SU-DHL-6 (cell line): Measurements from ENCODE around the gene NOTO.
A peak's percentile ranks its signal among the peaks of the same experiment; 100 is the strongest.

Experiments
- H2AFZ ChIP-seq: fragments of 200-600 bp; sonication (generic); 2 replicates; pipeline ENCODE4 v1.6.1; 2014; ENCODE audit warnings: low read depth, mild to moderate bottlenecking, moderate library complexity, mixed read lengths, antibody characterized with exemption, low read length; ENCODE audit not compliant: severe bottlenecking
- H3F3A ChIP-seq: fragments of 200-600 bp; shearing (Covaris generic); 2 replicates; pipeline ENCODE4 v1.6.0; 2016; ENCODE audit warnings: antibody characterized with exemption, mild to moderate bottlenecking; ENCODE audit not compliant: insufficient read depth
- H3K27ac ChIP-seq: fragments of 200-600 bp; sonication (generic); 2 replicates; pipeline ENCODE4 v1.5.1; 2016; ENCODE audit warnings: low read depth, mild to moderate bottlenecking, low read length, moderate library complexity, mixed read lengths
- H3K27me3 ChIP-seq: fragments of 200-600 bp; sonication (generic), shearing (Covaris generic); 2 replicates; pipeline ENCODE4 v1.6.0; 2014; ENCODE audit warnings: mild to moderate bottlenecking, low read length
- H3K36me3 ChIP-seq: fragments of 200-600 bp; sonication (generic); 2 replicates; pipeline ENCODE4 v1.6.1; 2014; ENCODE audit warnings: mild to moderate bottlenecking, low read length, mixed read lengths
- H3K4me2 ChIP-seq: fragments of 300-600, 200-600 bp; shearing (Covaris generic), sonication (generic); 2 replicates; pipeline ENCODE4 v1.6.0; 2014; ENCODE audit warnings: low read length, low read depth, mild to moderate bottlenecking; ENCODE audit not compliant: poor library complexity, severe bottlenecking
- H3K4me3 ChIP-seq: fragments of 200-600 bp; sonication (generic); 2 replicates; pipeline ENCODE4 v1.5.1; 2014; ENCODE audit warnings: antibody characterized with exemption, low read length, mild to moderate bottlenecking, mixed read lengths; ENCODE audit not compliant: insufficient read depth, poor library complexity, severe bottlenecking
- H3K79me2 ChIP-seq: fragments of 200-600 bp; sonication (generic); 2 replicates; pipeline ENCODE4 v1.6.1; 2014; ENCODE audit warnings: mild to moderate bottlenecking, low read length, moderate library complexity; ENCODE audit not compliant: insufficient read depth
- H3K9ac ChIP-seq: fragments of 200-600 bp; sonication (generic); 2 replicates; pipeline ENCODE4 v1.7.0; 2014; ENCODE audit warnings: mild to moderate bottlenecking, low read length
- H3K9me2 ChIP-seq: fragments of 200-600 bp; sonication (generic); replicated peaks from 2 replicates; pipeline ENCODE4 v1.6.1; 2014; ENCODE audit warnings: low read length; ENCODE audit not compliant: insufficient read depth
- H3K9me3 ChIP-seq: fragments of 200-600 bp; sonication (generic); 2 replicates; pipeline ENCODE4 v1.6.1; 2014; ENCODE audit warnings: low read length, mixed read lengths; ENCODE audit not compliant: insufficient read depth
- H4K20me1 ChIP-seq: fragments of 200-600 bp; sonication (generic); 2 replicates; pipeline ENCODE4 v1.6.1; 2014; ENCODE audit warnings: low read depth, mild to moderate bottlenecking, antibody characterized with exemption, low read length, moderate library complexity, mixed read lengths
- EZH2phosphoT487 ChIP-seq: fragments of 200-600 bp; sonication (generic), shearing (Covaris generic); conservative IDR thresholded peaks from 2 replicates; pipeline ENCODE4 v1.6.1; 2018; ENCODE audit warnings: mild to moderate bottlenecking, antibody characterized with exemption, low read length, moderate library complexity, mixed read lengths
- TF ChIP-seq, protein P1 (sequence below): fragments of 200-600 bp; sonication (generic); IDR thresholded peaks from one replicate; pipeline ENCODE4 v1.5.1; 2017; ENCODE audit warnings: antibody characterized with exemption, mild to moderate bottlenecking, low read length, moderate library complexity; ENCODE audit not compliant: insufficient read depth, poor library complexity, severe bottlenecking

NOTO gene

DNA sequence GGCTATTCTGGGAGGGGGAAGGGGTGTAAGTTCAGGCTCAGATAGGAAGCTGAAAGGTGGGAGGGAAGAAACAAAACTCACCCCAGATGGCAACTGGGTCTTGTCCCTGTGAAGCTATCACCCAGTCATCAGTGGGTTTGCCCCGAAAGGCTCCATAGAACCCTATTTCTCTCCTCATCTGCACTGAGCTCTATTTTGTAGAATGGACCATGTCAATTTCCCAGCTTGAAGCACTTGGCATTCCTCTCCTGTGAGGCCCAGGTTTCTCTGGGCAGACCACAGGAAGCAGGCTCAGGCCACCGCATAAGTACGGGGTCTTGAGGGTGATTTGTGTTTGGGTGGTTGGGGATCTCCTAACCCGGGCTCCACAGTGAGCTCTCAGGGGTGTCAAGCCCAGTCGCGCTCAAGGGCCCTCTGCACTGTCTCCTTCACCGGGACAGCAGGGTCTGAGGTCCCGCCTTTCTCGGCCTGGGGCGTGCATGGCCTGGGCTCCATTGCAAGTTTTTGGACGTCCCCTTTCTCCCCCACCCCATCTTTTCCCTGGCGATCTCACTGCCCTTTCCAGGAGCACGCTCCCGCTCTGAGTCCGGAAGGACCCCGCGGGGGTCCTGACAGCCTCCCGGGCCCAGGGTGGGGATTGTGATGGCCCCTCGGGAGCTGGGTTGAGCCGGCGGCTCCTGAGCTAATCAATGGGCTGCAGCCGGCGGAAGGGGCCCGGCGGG lies 27.3 kb upstream of the NOTO start:
- no peaks in the 10 kb centered on the region for H3K79me2 ChIP-seq
- no peak overlapping the region for H2AFZ ChIP-seq
- no peaks in the 10 kb centered on the region for H3K27me3 ChIP-seq
- H3K9me2 ChIP-seq, result no peaks in the 10 kb centered on the region
- TF ChIP-seq EZH2phosphoT487, result no peak; the same call in 1 of the 2 replicates
- TF ChIP-seq, protein P1, sequence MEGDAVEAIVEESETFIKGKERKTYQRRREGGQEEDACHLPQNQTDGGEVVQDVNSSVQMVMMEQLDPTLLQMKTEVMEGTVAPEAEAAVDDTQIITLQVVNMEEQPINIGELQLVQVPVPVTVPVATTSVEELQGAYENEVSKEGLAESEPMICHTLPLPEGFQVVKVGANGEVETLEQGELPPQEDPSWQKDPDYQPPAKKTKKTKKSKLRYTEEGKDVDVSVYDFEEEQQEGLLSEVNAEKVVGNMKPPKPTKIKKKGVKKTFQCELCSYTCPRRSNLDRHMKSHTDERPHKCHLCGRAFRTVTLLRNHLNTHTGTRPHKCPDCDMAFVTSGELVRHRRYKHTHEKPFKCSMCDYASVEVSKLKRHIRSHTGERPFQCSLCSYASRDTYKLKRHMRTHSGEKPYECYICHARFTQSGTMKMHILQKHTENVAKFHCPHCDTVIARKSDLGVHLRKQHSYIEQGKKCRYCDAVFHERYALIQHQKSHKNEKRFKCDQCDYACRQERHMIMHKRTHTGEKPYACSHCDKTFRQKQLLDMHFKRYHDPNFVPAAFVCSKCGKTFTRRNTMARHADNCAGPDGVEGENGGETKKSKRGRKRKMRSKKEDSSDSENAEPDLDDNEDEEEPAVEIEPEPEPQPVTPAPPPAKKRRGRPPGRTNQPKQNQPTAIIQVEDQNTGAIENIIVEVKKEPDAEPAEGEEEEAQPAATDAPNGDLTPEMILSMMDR, result no peak
- no peak overlapping the region for H3K4me2 ChIP-seq
- no peak overlapping the region for H3K27ac ChIP-seq
- no peaks in the 10 kb centered on the region for H3F3A ChIP-seq
- H3K4me3 ChIP-seq, result no peak overlapping the region
- H3K36me3 ChIP-seq, result no peaks in the 10 kb centered on the region
- no peaks in the 10 kb centered on the region for H4K20me1 ChIP-seq
- no peaks in the 10 kb centered on the region for H3K9me3 ChIP-seq
- no peak overlapping the region for H3K9ac ChIP-seq

DNA sequence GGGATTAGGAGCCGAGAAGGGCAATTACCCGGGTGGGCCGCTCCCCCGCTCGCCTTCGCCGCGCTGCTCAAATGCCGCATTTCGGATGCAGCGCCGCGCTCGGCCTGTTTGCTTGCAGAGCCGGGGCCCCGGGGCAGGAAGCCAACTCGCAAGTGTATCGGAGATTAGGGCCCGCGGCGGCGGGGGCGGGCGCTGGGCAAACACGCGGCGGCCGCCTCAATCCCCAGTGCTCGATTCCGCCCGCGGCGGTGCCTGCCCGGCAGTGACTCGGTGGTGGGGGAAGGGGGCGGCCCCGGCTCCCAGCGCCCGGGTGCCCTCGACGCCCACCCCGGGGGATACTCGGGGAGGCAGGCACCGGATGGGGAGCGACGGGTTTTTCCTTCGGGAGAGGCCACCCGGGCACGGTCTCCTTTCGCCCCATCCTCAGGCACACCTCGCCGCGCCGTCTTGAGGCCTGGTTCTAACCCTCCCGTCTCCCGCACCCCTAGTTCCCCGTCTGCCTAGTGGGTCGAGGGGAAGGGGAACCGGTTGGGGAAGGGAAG lies 26.6 kb upstream of the NOTO start:
- Histone ChIP-seq H3K27ac (no peak overlapping the region), H3K27me3 (no peaks in the 10 kb centered on the region), H3K9me3 (no peaks in the 10 kb centered on the region), H4K20me1 (no peaks in the 10 kb centered on the region), H3F3A (no peaks in the 10 kb centered on the region), H3K36me3 (no peaks in the 10 kb centered on the region), H2AFZ (peak overlapping the region; percentile 53), H3K9ac (0 out of 2 replicates have a peak overlapping the region, but pooled peaks have one; percentile 16), H3K4me2 (peak overlapping the region; percentile 68), H3K4me3 (no peak overlapping the region), H3K79me2 (no peaks in the 10 kb centered on the region), H3K9me2 (no peaks in the 10 kb centered on the region)
- no peak for TF ChIP-seq EZH2phosphoT487
- TF ChIP-seq, protein P1, result no peak

DNA sequence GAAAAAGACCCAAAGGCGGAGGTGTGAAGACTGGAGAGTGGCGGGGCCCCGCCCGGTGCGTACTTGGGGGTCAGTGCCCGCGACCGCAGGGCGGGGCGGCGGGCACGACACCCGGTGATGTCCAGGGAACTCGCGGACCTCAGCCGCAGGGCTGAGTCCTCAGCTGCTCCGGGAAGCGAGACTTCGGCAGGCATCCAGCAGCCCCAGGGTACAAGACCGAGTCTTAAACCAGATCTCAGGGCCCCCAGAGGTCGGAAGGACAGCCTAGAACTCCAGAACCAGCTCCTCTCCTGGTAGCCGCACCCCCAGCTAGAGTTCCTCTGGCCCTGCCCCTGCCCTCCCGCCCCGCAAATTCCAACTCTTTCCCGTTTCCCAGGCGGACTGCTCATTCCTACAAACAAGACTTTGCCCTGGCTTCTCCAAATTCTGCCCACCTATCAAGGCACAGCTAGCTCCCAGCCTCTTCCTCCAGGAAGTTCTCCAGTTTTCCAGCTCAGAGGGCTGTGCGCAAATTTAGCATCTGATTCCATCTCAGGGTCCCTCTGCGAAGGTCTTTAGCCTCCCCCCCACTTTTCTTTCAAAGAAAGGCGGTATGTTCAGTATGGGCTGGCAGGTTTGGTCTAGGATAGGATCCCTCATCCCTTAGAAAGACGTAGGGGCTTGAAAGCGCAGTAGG lies 26.0 kb upstream of the NOTO start:
- H3K9ac ChIP-seq, result peak overlapping the region; percentile 60; the same call in 1 of the 2 replicates
- H3K4me3 ChIP-seq, result no peak overlapping the region
- peak overlapping the region; percentile 68 for H3K4me2 ChIP-seq
- no peaks in the 10 kb centered on the region for H3K36me3 ChIP-seq
- H3F3A ChIP-seq, result no peaks in the 10 kb centered on the region
- no peaks in the 10 kb centered on the region for H3K9me3 ChIP-seq
- no peaks in the 10 kb centered on the region for H4K20me1 ChIP-seq
- peak overlapping the region; percentile 81 for H2AFZ ChIP-seq
- H3K27ac ChIP-seq, result no peak overlapping the region
- no peak for TF ChIP-seq EZH2phosphoT487
- TF ChIP-seq, protein P1, result peak; percentile 9
- no peaks in the 10 kb centered on the region for H3K9me2 ChIP-seq
- H3K79me2 ChIP-seq, result no peaks in the 10 kb centered on the region
- H3K27me3 ChIP-seq, result no peaks in the 10 kb centered on the region
